ENCODE measurements around the gene ADGRD2.

GRCh38 chr9:124458441-124458840, 8.2 kb downstream of the ADGRD2 start:
- TF ChIP-seq ETV6 (CRISPR knock-in tag; conservative IDR thresholded peaks at IDR 0.05) (no peak), ZNF296 (CRISPR knock-in tag; conservative IDR thresholded peaks at IDR 0.05) (no peak), POLR2A (IDR thresholded peaks at IDR 0.05; ENCODE audit: insufficient read depth in 1 of 2, low read depth in 2 of 2, low read length in 2 of 2) (no peak), FOXM1 (CRISPR knock-in tag; IDR thresholded peaks at IDR 0.05) (no peak), BRD4 (CRISPR knock-in tag; IDR thresholded peaks at IDR 0.05) (no peak), ARID2 (CRISPR knock-in tag; IDR thresholded peaks at IDR 0.05; ENCODE audit: borderline replicate concordance) (no peak), E2F1 (CRISPR knock-in tag; IDR thresholded peaks at IDR 0.05) (no peak), SMARCC2 (IDR thresholded peaks at IDR 0.05) (no peak), ZFAT (CRISPR knock-in tag; conservative IDR thresholded peaks at IDR 0.05) (no peak), ZSCAN22 (CRISPR knock-in tag; IDR thresholded peaks at IDR 0.05) (no peak), SP1 (IDR thresholded peaks at IDR 0.05) (no peak), SP1 (CRISPR knock-in tag; IDR thresholded peaks at IDR 0.05) (no peak), CREB1 (IDR thresholded peaks at IDR 0.05) (no peak), CREB1 (CRISPR knock-in tag; IDR thresholded peaks at IDR 0.05) (no peak), ELF4 (CRISPR knock-in tag; IDR thresholded peaks at IDR 0.05; ENCODE audit: borderline replicate concordance) (no peak)
- TF ChIP-seq, protein P1, sequence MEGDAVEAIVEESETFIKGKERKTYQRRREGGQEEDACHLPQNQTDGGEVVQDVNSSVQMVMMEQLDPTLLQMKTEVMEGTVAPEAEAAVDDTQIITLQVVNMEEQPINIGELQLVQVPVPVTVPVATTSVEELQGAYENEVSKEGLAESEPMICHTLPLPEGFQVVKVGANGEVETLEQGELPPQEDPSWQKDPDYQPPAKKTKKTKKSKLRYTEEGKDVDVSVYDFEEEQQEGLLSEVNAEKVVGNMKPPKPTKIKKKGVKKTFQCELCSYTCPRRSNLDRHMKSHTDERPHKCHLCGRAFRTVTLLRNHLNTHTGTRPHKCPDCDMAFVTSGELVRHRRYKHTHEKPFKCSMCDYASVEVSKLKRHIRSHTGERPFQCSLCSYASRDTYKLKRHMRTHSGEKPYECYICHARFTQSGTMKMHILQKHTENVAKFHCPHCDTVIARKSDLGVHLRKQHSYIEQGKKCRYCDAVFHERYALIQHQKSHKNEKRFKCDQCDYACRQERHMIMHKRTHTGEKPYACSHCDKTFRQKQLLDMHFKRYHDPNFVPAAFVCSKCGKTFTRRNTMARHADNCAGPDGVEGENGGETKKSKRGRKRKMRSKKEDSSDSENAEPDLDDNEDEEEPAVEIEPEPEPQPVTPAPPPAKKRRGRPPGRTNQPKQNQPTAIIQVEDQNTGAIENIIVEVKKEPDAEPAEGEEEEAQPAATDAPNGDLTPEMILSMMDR (CRISPR knock-in tag; IDR thresholded peaks at IDR 0.05): no peak

Measured in HepG2 (cell line).